Hepatocyte (in vitro differentiated cells): ENCODE data around the gene AUH.

Source experiments
- CTCF ChIP-seq: fragments of 200-600 bp; sonication (generic); IDR thresholded peaks from 2 replicates; pipeline ENCODE4 v1.5.1; 2016; ENCODE audit warnings: antibody characterized with exemption, mild to moderate bottlenecking; ENCODE audit not compliant: poor library complexity
- EZH2 ChIP-seq: fragments of 200-600 bp; sonication (generic); IDR thresholded peaks from 2 replicates; pipeline ENCODE4 v1.6.1; 2016; ENCODE audit warnings: antibody characterized with exemption, mild to moderate bottlenecking, borderline replicate concordance

- TF ChIP-seq CTCF (no peak), EZH2 (no peak)
These were observed 43.8 kb upstream of the AUH start for GRCh38 chr9:91405343-91406077.
